Suprapubic skin (tissue), 4 donors: ENCODE results near the gene HHAT. TPM values are rescaled to one million over a fixed set of nuclear protein-coding genes. Genes with fewer than 3 reads are reported as not detected.

Experiments used
- DNase-seq, 2 donors: peaks; one replicate each; pipeline ENCODE4 v3.0.0-alpha.2; 2019; ENCODE audit warnings: low spot score in 2 of 2
- H3K27ac ChIP-seq: fragments of 200-600 bp; sonication (generic); one replicate; pipeline ENCODE4 v1.5.1; 2019
- H3K27me3 ChIP-seq: fragments of 200-600 bp; sonication (generic); one replicate; pipeline ENCODE4 v1.5.1; 2019
- H3K36me3 ChIP-seq: fragments of 200-600 bp; sonication (generic); one replicate; pipeline ENCODE4 v1.5.1; 2019
- H3K4me1 ChIP-seq: fragments of 200-600 bp; sonication (generic); one replicate; pipeline ENCODE4 v1.5.1; 2019
- H3K4me3 ChIP-seq: fragments of 200-600 bp; sonication (generic); one replicate; pipeline ENCODE4 v1.5.1; 2019; ENCODE audit warnings: mild to moderate bottlenecking
- H3K9me3 ChIP-seq: fragments of 200-600 bp; sonication (generic); one replicate; pipeline ENCODE4 v1.5.1; 2019
- CTCF ChIP-seq, 2 donors: fragments of 200-600 bp in 1 of 2; fragments of 450-650 bp in 1 of 2; sonication (generic) in 1 of 2; IDR thresholded peaks; one replicate each; pipeline ENCODE4 v1.5.1; 2016 to 2019; ENCODE audit warnings: antibody characterized with exemption in 2 of 2, mild to moderate bottlenecking in 1 of 2, moderate library complexity in 1 of 2
- EP300 ChIP-seq: sonication (generic); formaldehyde crosslinking; IDR thresholded peaks from one replicate; pipeline ENCODE4 v1.6.1; 2017; ENCODE audit warnings: antibody characterized with exemption
- POLR2A ChIP-seq, 2 donors: fragments of 450-650 bp; IDR thresholded peaks; one replicate each; pipeline ENCODE4 v1.6.1; 2017; ENCODE audit warnings: antibody characterized with exemption in 2 of 2, mild to moderate bottlenecking in 2 of 2, moderate library complexity in 2 of 2
- POLR2AphosphoS5 ChIP-seq, 3 donors: sonication (generic); formaldehyde crosslinking; IDR thresholded peaks; one replicate each; pipeline ENCODE4 v1.6.1; 2017; ENCODE audit warnings: antibody characterized with exemption in 3 of 3
- WGBS: methylation state at CpG from one replicate; pipeline ENCODE4 v1.1.5; 2018; 5-methylcytosine and 5-hydroxymethylcytosine counted together
- total RNA-seq, 4 donors: library from RNA; depleted of rRNA; stranded (reverse); fragments of >200 nt; gene quantifications; one replicate each; pipeline ENCODE4 v1.1.0, GENCODE V29; 2016

Gene HHAT
- total RNA-seq, 4 donors from 2014 or later: 4.1 to 20.0 (median 9.3) TPM

- peaks cover 78% of the 10 kb centered on the region for H3K4me1 ChIP-seq
Observed at GRCh38 chr1:210298296-210298695, 30.4 kb upstream of the HHAT start.

GRCh38 chr1:210298936-210299335 is 29.8 kb upstream of the HHAT start:
- Histone ChIP-seq H3K36me3 (no peaks in the 10 kb centered on the region), H3K4me1 (peaks cover 75% of the 10 kb centered on the region), H3K4me3 (no peak overlapping the region), H3K27me3 (no peaks in the 10 kb centered on the region), H3K9me3 (no peaks in the 10 kb centered on the region), H3K27ac (no peak overlapping the region)
- DNase-seq: no peak
- TF ChIP-seq POLR2AphosphoS5 (IDR thresholded peaks at IDR 0.05): no peak

More at GRCh38 chr1:210298296-210298695, 30.4 kb upstream of the HHAT start:
- Histone ChIP-seq H3K27me3 (no peaks in the 10 kb centered on the region), H3K4me3 (no peak overlapping the region), H3K9me3 (no peaks in the 10 kb centered on the region), H3K27ac (no peak overlapping the region), H3K36me3 (no peaks in the 10 kb centered on the region)
- no peak for DNase-seq
- 74% methylated on average over 7 of the region's 7 CpGs for WGBS
- TF ChIP-seq POLR2AphosphoS5 (IDR thresholded peaks at IDR 0.05) (no peak), EP300 (no peak), CTCF (IDR thresholded peaks at IDR 0.05) (no peak), POLR2A (IDR thresholded peaks at IDR 0.05) (no peak)

DNA sequence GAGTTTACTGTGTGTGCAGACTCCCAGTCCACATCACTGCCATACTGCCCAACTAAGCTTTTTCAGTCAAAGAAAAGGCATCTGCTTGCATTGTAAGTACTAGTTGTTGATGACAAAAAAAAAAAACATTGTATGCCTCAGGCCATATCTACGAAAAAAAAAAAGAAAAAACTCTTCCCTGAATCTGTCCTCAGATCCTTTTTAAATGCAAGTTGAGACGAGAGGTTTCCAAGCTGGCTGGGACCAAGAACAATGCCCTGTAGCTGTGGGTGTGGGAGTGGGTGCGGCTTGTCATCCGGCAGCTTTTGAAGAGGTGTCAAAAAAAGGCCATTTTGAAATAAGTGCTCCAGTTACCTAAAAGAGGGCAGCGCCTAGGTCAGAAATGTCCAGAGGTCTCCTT is 29.2 kb upstream of the HHAT start:
- H3K27me3 ChIP-seq: no peaks in the 10 kb centered on the region
- no peak for DNase-seq
- TF ChIP-seq EP300: no peak
- TF ChIP-seq CTCF (IDR thresholded peaks at IDR 0.05): no peak
- no peak for TF ChIP-seq POLR2AphosphoS5 (IDR thresholded peaks at IDR 0.05)
- no peak for TF ChIP-seq POLR2A (IDR thresholded peaks at IDR 0.05)
- H3K36me3 ChIP-seq: no peaks in the 10 kb centered on the region
- peak overlapping the region; percentile 54 for H3K27ac ChIP-seq
- WGBS: 32% methylated on average over 5 of the region's 5 CpGs
- H3K9me3 ChIP-seq: no peaks in the 10 kb centered on the region
- peaks cover 69% of the 10 kb centered on the region for H3K4me1 ChIP-seq
- no peak overlapping the region for H3K4me3 ChIP-seq

DNA sequence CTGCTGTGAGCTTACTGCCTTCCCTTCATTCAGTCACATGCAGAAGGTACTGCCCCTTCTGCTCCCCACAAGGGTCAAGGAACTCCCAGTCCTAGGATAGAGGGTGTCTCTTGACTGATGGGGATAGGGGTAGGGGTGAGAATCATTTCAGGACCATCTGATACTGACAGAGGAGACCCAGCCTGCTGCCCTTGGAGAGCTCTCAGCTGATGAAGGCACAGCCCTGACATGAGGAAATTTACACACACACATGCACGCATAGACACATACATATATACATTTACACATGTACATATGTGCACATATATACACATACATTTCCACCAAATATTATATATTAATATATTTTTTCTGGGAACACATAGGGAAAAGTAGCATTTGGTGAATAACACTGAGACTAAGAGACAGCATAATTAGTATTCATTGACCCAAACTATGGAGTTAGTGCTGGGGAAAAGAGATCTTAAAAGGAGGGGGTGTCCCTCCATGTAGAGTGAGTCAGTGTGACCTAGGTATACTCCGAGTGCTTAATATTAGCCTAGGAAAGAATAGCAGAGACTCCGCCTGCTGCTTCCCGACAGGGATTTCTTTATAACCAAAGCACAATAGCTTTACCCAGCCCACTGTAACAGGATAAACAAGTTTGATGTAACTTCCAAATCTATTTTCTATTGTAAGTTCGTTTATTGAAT is 27.6 kb upstream of the HHAT start:
- Histone ChIP-seq H3K4me1 (peaks cover 54% of the 10 kb centered on the region), H3K27me3 (no peaks in the 10 kb centered on the region), H3K36me3 (no peaks in the 10 kb centered on the region), H3K27ac (peak overlapping the region; percentile 54), H3K4me3 (no peak overlapping the region), H3K9me3 (no peaks in the 10 kb centered on the region)
- TF ChIP-seq POLR2A (IDR thresholded peaks at IDR 0.05) (no peak), POLR2AphosphoS5 (IDR thresholded peaks at IDR 0.05) (no peak), CTCF (IDR thresholded peaks at IDR 0.05) (no peak), EP300 (no peak)
- 21% methylated on average over 5 of the region's 5 CpGs for WGBS
- no peak for DNase-seq

- peaks cover 51% of the 10 kb centered on the region for H3K4me1 ChIP-seq
- DNase-seq: no peak
- H3K36me3 ChIP-seq: no peaks in the 10 kb centered on the region
- no peaks in the 10 kb centered on the region for H3K27me3 ChIP-seq
- peak overlapping the region; percentile 54 for H3K27ac ChIP-seq
- no peak for TF ChIP-seq EP300
- TF ChIP-seq CTCF (IDR thresholded peaks at IDR 0.05): no peak
- TF ChIP-seq POLR2A (IDR thresholded peaks at IDR 0.05): no peak
- TF ChIP-seq POLR2AphosphoS5 (IDR thresholded peaks at IDR 0.05): no peak
- H3K4me3 ChIP-seq: no peak overlapping the region
- 30% methylated on average over 7 of the region's 7 CpGs for WGBS
- H3K9me3 ChIP-seq: no peaks in the 10 kb centered on the region
Observed at GRCh38 chr1:210301615-210302000, 27.1 kb upstream of the HHAT start.

GRCh38 chr1:210302501-210302900 is 26.2 kb upstream of the HHAT start:
- H3K9me3 ChIP-seq: no peaks in the 10 kb centered on the region
- peaks cover 51% of the 10 kb centered on the region for H3K4me1 ChIP-seq
- DNase-seq: no peak
- TF ChIP-seq POLR2AphosphoS5 (IDR thresholded peaks at IDR 0.05) (no peak), CTCF (IDR thresholded peaks at IDR 0.05) (no peak), EP300 (no peak), POLR2A (IDR thresholded peaks at IDR 0.05) (no peak)
- 42% methylated on average over 10 of the region's 10 CpGs for WGBS
- no peak overlapping the region for H3K27ac ChIP-seq
- H3K36me3 ChIP-seq: no peaks in the 10 kb centered on the region
- no peaks in the 10 kb centered on the region for H3K27me3 ChIP-seq
- H3K4me3 ChIP-seq: no peak overlapping the region
